ENCODE results near the gene ASAP3.

- no peak for TF ChIP-seq CTCF (IDR thresholded peaks at IDR 0.05)
- TF ChIP-seq POLR2AphosphoS5 (IDR thresholded peaks at IDR 0.05; ENCODE audit: low read depth, low read length), result no peak
These were observed 3.6 kb downstream of the ASAP3 start for GRCh38 chr1:23480187-23481025.

Measured in Panc1 (cell line).